ENCODE measurements around the gene LAMA3.

DNA sequence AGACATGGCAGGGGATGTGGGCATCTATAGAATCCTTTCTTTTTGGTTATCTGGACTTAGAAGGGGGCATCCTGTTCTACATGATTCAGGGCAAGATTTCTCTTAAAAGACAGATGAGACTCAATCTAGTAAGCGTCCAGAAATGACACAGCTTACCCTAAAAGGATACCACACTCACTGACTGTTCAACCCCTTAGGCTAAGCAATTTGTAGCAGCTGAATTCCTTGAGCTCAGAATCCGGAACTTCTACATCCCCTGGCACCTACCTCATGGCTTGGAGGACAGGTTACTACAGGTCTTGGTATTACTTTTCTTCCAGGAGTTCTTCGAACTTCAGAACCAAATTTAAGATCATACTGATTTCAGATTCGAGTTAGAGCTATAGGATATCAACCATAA, 138.4 kb downstream of the LAMA3 start:
- TF ChIP-seq, protein P1, sequence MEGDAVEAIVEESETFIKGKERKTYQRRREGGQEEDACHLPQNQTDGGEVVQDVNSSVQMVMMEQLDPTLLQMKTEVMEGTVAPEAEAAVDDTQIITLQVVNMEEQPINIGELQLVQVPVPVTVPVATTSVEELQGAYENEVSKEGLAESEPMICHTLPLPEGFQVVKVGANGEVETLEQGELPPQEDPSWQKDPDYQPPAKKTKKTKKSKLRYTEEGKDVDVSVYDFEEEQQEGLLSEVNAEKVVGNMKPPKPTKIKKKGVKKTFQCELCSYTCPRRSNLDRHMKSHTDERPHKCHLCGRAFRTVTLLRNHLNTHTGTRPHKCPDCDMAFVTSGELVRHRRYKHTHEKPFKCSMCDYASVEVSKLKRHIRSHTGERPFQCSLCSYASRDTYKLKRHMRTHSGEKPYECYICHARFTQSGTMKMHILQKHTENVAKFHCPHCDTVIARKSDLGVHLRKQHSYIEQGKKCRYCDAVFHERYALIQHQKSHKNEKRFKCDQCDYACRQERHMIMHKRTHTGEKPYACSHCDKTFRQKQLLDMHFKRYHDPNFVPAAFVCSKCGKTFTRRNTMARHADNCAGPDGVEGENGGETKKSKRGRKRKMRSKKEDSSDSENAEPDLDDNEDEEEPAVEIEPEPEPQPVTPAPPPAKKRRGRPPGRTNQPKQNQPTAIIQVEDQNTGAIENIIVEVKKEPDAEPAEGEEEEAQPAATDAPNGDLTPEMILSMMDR (IDR thresholded peaks at IDR 0.05), result no peak
- TF ChIP-seq REST (IDR thresholded peaks at IDR 0.05; ENCODE audit: insufficient read depth in 1 of 2, low read depth in 2 of 2, low read length in 1 of 2) (no peak), POLR2AphosphoS5 (IDR thresholded peaks at IDR 0.05; ENCODE audit: low read depth, low read length) (no peak), TCF7L2 (IDR thresholded peaks at IDR 0.05; ENCODE audit: low read depth, low read length) (no peak), SIN3A (IDR thresholded peaks at IDR 0.05; ENCODE audit: borderline replicate concordance, insufficient read depth, low read depth, low read length) (no peak)

Data from Panc1 (cell line).